Activated CD8-positive, alpha-beta memory T cell treated with anti-CD3 and anti-CD28 coated beads, Interleukin-2, amount 50 U/mL, for 1 hour (primary cell): ENCODE measurements around the gene GPR55.
"Not testable (repeated sequence)": the region's sequence is repeated elsewhere in the genome, so short reads cannot be mapped to it uniquely, and the experiment has no call there.

Experiments
- DNase-seq: peaks from one replicate; pipeline ENCODE4 v3.0.0-alpha.2; 2020; ENCODE audit errors: extremely low read depth

The GPR55 gene

DNA sequence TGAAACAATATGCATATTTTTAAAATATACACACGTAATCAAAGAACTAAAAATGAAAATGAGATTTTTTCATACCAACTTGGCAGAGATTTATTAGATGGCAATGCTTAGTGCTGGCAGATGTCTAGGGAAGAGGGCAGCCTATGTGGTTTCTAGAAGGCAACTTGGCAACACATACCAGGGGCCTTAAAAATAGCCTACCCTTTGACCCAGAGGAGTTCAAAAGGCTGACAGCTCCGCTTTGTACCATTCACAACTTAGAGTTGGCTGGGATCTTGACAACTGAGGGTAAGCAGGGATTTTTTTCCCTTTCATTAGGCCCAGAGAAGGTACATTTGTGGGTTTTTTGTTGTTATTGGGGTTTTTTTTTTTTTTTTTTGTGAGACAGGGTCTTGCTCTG, 26.4 kb upstream of the GPR55 start:
- DNase-seq: no peak

DNA sequence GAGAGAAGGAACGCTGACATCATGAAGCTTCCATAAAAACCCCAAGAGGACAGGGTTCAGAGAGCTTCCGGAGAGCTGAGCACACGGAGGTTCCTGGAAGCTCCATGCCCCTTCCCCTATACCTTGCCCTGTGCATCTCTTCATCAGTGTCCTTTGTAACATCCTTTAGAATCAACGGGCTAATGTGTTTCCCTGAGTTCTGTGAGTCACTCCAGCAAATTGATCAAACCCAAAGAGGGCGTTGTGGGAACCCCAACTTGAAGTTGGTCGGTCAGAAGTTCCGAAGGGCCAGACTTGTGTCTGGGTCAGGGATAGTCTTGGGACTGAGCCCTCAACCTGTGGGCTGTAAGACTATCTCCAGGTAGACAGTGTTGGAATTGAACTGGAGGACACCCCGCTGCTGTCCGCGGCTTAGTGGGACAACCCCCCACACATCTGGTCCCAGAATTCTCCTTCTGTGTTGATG, 25.9 kb upstream of the GPR55 start:
- DNase-seq: no peak

- DNase-seq: no peak
Observed at GRCh38 chr2:230949966-230950873, 25.2 kb upstream of the GPR55 start.

GRCh38 chr2:230947908-230948365, 22.9 kb upstream of the GPR55 start:
- no peak for DNase-seq

- DNase-seq: no peak
Observed at GRCh38 chr2:230947235-230947576, 22.2 kb upstream of the GPR55 start.

- DNase-seq: no peak
Observed at GRCh38 chr2:230946429-230947234, 21.6 kb upstream of the GPR55 start.

DNA sequence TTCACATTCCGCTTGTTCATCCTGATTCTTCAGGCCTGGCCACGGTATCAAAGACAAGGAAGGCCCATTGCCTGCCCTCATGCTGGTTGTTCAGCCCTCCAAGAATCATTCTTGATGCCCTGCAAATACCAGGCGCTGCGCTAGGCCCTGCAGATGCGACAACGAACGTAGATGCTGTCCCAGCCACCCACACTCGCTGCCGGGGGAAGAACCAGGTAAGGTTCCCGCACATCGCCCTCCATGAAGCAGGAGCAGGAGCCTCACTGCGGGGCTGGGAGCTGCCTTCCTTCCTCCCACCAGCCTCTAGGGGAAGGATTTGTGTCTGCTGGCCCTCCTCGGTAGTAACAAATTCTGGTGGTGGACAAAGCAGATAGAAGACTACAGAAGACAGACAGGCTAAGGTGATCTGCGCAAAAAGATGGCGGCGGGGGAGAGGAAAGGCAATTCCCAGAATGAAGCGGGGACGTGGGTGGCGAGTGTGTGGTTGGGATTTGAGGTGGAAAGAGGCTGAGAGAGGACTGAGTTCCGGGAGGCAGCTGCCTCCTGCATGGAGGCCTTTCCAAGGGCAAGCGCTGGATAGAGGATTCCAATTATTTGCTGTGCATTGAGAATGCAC, 19.8 kb upstream of the GPR55 start:
- no peak for DNase-seq

- DNase-seq: no peak
Observed at GRCh38 chr2:230944123-230944653, 19.1 kb upstream of the GPR55 start.

GRCh38 chr2:230942920-230943896, 18.2 kb upstream of the GPR55 start:
- DNase-seq: no peak

DNA sequence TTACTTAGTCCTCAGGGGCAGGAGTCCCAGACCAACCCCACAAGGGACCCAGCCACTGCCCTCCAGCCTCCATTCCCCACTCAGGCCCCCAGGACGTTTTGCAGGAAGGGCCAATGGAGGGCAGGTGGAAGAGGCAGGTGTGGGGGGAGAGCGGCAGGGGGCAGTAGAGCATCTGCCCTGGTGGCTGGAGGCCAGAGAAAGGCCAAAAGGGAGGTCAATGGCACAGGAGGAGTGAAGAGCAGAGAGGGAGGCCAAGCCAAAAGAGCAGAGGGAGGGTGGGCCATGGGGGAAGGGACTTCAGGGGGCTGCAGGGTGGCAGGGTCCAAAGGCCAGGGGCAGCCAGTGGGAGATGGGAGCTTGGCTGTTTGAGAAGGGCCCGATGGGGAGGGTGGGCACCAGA, 17.3 kb upstream of the GPR55 start:
- no peak for DNase-seq

- no peak for DNase-seq
Observed at GRCh38 chr2:230941202-230942180, 16.4 kb upstream of the GPR55 start.

- DNase-seq: no peak
Observed at GRCh38 chr2:230940471-230940815, 15.4 kb upstream of the GPR55 start.

DNA sequence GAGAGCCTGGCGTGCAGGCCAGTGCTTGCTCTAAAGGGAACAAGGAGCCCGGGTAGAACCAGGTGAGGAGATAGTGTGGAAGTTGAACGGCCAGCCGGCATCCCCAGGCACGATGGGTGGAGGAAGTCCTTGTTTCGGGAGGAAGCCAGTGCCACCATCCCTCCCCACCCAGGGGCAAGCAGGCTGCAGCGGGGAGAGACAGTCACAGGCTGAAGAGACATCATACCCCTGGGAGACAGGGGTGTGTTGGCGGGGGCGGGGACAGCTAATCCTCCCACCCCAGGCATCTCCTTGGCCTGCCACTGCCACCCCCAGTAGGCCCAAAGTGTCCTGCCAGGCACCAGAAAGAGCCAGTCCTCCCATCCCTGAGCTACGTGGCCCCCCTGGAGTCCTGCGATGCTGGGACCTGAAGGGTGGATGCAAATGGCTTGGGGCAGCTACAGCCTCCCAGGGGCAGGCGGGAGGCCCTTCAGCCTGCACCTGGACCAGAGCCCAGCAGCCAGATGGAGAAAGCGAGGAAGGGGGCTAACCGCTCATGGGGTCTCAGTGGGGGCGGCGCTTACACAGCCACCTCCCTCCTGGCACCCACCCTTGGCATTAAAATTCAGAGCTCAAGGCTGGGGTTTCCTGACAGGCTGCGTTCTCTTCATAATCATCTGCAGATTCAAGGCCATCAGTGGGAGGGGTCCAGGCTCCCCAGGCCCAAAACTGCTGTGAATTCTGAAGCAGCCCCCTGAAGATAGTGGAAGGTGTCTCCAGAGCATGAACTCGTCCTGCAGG, 14.8 kb upstream of the GPR55 start:
- no peak for DNase-seq

- no peak for DNase-seq
Observed at GRCh38 chr2:230939066-230939591, 14.1 kb upstream of the GPR55 start.

DNA sequence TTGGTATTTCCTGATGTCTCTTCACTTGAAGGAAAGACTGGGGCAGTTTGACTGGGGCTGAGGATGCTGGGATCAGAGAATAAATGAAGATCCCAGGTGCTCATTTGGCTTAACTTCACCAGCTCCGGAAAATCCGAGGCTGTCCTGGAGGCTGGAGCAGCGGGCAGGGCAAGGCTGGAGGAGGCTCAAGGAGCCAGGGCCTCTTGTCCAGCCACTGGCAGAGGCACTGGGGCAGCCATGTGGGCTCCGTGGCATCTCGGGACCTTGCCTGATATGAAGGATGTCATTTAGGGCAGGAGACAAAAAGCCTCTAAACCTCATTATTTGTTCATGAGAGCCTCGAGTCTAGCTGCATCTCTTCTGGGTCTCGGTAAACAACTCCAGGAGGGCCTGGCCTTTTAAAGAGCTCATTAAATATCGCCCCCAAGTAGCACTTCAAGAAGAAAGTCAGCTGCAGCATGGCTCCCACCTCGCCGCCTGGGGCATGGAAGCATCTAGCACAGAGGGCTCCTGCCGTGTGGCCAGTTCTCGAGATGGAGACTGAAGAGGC, 13.5 kb upstream of the GPR55 start:
- DNase-seq: no peak

DNA sequence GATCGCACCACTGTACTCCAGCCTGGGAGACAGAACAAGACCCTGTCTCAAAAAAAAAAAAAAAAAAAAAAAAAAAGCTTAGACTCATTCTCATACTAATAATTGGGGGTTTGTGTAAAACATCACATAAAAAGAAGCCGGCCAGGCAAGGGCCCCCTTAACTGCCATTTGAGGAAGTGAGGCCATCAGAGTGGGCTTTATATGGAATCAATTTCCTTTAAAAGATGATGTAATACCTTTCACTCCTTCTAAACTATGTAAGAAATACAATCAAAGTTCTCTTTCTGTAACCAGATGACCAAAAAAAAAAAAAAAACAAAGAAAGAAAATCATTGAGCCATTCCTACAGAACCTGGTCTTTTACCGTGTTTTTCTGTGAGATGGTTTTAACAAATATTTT, 13.1 kb upstream of the GPR55 start:
- no peak for DNase-seq

DNA sequence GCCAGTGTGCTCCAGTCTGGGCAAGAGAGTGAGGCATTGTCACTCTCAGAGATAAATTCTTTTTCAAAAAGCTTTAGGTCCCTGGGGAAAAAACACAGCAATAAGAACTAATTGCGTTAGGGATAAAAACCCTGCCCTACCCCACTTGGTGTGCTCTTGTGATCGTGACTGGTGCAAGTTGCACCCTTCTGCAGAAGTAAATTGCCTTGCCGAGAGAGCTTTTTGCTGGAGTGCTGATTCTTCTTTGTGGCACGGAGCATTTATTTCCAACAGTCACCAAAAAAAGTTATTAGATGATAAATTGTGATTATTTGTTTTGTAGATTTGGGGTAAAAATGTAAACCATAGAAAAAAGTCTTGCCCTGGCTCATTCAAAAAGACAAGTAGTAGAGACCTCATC, 12.3 kb upstream of the GPR55 start:
- DNase-seq: no peak

DNA sequence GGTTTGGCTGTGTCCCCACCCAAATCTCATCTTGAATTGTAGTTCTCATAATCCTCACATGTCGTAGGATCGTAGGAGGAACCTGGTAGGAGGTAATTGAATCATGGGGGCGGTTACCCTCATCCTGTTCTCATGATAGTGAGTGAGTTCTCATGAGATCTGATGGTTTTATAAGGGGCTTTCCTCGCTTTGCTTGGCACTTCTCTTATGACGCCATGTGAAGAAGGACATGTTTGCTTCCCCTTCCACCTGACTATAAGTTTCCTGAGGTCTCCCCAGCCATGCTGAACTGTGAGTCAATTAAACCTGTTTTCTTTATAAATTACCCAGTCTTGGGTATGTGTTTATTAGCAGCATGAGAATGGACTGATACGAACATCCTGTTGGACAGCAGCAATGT, 11.2 kb upstream of the GPR55 start:
- DNase-seq: not testable (repeated sequence)

GRCh38 chr2:230935130-230935430, 10.0 kb upstream of the GPR55 start:
- no peak for DNase-seq
